GM23338 (cell line): Measurements from ENCODE around the gene MKNK2.

Source experiments
- CREB1 ChIP-seq: fragments of 250-450 bp; sonication (Bioruptor Pico); IDR thresholded peaks from 2 replicates; pipeline ENCODE4 v1.5.0; 2020; ENCODE audit warnings: low read depth, mild to moderate bottlenecking, moderate library complexity
- EZH2 ChIP-seq: fragments of 200-600 bp; sonication (generic); IDR thresholded peaks from one replicate; pipeline ENCODE4 v1.8.0; 2017; ENCODE audit warnings: antibody characterized with exemption, mild to moderate bottlenecking, low read depth; ENCODE audit not compliant: unreplicated experiment

DNA sequence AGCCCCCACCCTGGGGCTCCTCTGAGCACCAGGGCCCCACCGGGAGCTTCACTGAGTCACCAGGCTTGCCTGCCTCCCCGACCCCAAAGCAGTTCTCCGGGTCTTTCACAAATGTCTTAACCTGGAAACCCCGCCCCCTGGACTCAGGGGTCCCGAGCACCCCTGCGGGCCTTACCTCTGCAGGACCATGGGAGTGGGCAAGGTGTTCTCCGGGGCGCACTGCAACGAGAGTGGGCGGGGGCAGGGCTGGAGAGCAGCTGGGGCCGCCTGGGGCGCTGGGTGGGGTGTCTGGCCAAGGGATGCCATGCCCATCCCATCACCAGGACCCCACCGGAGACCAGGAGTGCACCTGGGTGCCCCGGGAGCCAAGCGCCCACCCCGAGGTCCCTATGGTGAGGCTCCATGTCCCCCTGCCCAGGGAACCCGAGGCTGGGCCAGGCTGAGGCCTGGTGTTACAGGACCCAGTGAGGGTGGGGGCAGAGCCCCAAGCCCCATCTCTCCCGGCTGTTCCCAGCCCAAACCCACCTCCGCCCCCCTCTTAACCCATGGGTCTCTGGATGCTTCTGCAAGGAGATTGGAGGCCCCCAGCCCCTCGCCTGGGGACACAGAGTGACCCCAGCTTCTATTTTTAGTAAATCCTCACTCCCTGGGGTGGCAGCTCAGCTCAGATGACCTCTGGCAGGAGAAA lies 10.9 kb downstream of the MKNK2 start:
- TF ChIP-seq CREB1 (CRISPR knock-in tag) (no peak), EZH2 (no peak)
